Gastroesophageal sphincter (tissue), 3 donors: ENCODE measurements around the gene RPRM.

Experiments
- POLR2AphosphoS5 ChIP-seq: sonication (generic); formaldehyde crosslinking; IDR thresholded peaks from one replicate; pipeline ENCODE4 v1.6.1; 2017; ENCODE audit warnings: antibody characterized with exemption
- TF ChIP-seq, protein P1 (sequence below), 4 experiments: fragments of 200-600 bp in 2 of 4; fragments of 450-650 bp in 2 of 4; sonication (generic) in 1 of 4; IDR thresholded peaks; one replicate each; pipeline ENCODE4 v1.5.1; 2017 to 2019; ENCODE audit warnings: antibody characterized with exemption in 4 of 4, mild to moderate bottlenecking in 2 of 4, moderate library complexity in 2 of 4

DNA sequence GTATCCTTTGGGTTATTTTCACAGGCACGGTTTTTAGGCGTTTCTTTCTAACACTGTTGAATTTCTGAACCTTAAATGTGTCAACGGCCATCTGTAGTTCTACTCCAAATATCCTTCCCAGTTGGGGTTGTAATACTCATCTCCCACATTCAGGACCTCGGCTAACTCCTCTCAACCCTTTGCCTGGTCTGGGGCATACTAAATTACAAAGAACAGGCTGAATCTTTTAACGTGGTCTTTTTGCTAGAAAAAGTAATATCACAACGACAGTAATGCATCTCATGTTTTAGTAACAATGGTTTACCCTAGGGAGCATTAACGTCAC lies 2.1 kb downstream of the RPRM start:
- no peak for TF ChIP-seq POLR2AphosphoS5
- TF ChIP-seq, protein P1, sequence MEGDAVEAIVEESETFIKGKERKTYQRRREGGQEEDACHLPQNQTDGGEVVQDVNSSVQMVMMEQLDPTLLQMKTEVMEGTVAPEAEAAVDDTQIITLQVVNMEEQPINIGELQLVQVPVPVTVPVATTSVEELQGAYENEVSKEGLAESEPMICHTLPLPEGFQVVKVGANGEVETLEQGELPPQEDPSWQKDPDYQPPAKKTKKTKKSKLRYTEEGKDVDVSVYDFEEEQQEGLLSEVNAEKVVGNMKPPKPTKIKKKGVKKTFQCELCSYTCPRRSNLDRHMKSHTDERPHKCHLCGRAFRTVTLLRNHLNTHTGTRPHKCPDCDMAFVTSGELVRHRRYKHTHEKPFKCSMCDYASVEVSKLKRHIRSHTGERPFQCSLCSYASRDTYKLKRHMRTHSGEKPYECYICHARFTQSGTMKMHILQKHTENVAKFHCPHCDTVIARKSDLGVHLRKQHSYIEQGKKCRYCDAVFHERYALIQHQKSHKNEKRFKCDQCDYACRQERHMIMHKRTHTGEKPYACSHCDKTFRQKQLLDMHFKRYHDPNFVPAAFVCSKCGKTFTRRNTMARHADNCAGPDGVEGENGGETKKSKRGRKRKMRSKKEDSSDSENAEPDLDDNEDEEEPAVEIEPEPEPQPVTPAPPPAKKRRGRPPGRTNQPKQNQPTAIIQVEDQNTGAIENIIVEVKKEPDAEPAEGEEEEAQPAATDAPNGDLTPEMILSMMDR (IDR thresholded peaks at IDR 0.05): no peak
